ENCODE results near the gene PAX7. TPM values are rescaled to one million over a fixed set of nuclear protein-coding genes. Genes with fewer than 3 reads are reported as not detected.

Gene PAX7
- total RNA-seq, 1 experiment from 2014 or later = 0.15 TPM

GRCh38 chr1:18793164-18793563, 162.5 kb downstream of the PAX7 start:
- H3K27ac ChIP-seq (ENCODE audit: insufficient read length, low read depth, low read length) = no peak overlapping the region
- Mint-ChIP-seq H3K4me3 (no peak overlapping the region), H3K4me1 (peaks cover 15 to 36% of the 10 kb centered on the region in 2 experiments), H3K9me3 (no peaks in the 10 kb centered on the region; a peak in 1 of 5 replicates), H3K27me3 (ENCODE audit: low read depth) (peaks cover 41% of the 10 kb centered on the region), H3K36me3 (ENCODE audit: insufficient read depth in 1 of 3, low read depth in 3 of 3) (no peaks in the 10 kb centered on the region), H3K27ac (no peak overlapping the region; a peak in 1 of 7 replicates)
- H3K23me2 ChIP-seq (ENCODE audit: insufficient read length, low read depth, low read length, poor library complexity, severe bottlenecking) = no peaks in the 10 kb centered on the region
- no peak overlapping the region for H3T11ph ChIP-seq (ENCODE audit: low read length)
- no peak overlapping the region for H2AK5ac ChIP-seq (ENCODE audit: insufficient read length, low read length)
- H3K9me3 ChIP-seq (ENCODE audit: control insufficient read depth, low read depth, low read length) = no peaks in the 10 kb centered on the region
- H2BK20ac ChIP-seq (ENCODE audit: low read depth, low read length, poor library complexity, severe bottlenecking) = no peak overlapping the region
- no peak overlapping the region for H2AFZ ChIP-seq (ENCODE audit: low read length)
- H3K56ac ChIP-seq (ENCODE audit: insufficient read length, low read depth, low read length) = no peak overlapping the region
- no peak overlapping the region for H3K18ac ChIP-seq (ENCODE audit: insufficient read length, low read depth, low read length)
- H3K9ac ChIP-seq (ENCODE audit: extremely low read depth, insufficient read length, low read length) = no peak overlapping the region
- WGBS (ENCODE audit: extremely low coverage, insufficient read length, low lambda C conversion rate) = no CpG with 5 or more reads among the region's 10 CpGs
- no peaks in the 10 kb centered on the region for H3K27me3 ChIP-seq (ENCODE audit: insufficient read depth, low read length)
- H3K4ac ChIP-seq (ENCODE audit: low read depth, low read length) = no peak overlapping the region
- no peaks in the 10 kb centered on the region; the same call in 1 of the 2 replicates for H3K4me1 ChIP-seq (ENCODE audit: insufficient read depth, low read length)
- H4K20me1 ChIP-seq (ENCODE audit: control insufficient read depth, insufficient read depth, insufficient read length) = no peaks in the 10 kb centered on the region
- H3K14ac ChIP-seq (ENCODE audit: insufficient read depth, low read length) = no peak overlapping the region; the same call in 1 of the 2 replicates
- H2BK120ac ChIP-seq (ENCODE audit: low read depth, low read length, poor library complexity, severe bottlenecking) = no peak overlapping the region
- H4K8ac ChIP-seq (replicated peaks; ENCODE audit: insufficient read length, low read depth, low read length) = no peak overlapping the region
- no peak overlapping the region for H2BK15ac ChIP-seq (ENCODE audit: low read depth, low read length)
- H3K79me1 ChIP-seq (ENCODE audit: insufficient read depth, low read depth, low read length, poor library complexity, severe bottlenecking) = no peaks in the 10 kb centered on the region
- no peak overlapping the region for H4K91ac ChIP-seq (ENCODE audit: insufficient read length, low read depth, low read length)
- TF ChIP-seq, protein P1, sequence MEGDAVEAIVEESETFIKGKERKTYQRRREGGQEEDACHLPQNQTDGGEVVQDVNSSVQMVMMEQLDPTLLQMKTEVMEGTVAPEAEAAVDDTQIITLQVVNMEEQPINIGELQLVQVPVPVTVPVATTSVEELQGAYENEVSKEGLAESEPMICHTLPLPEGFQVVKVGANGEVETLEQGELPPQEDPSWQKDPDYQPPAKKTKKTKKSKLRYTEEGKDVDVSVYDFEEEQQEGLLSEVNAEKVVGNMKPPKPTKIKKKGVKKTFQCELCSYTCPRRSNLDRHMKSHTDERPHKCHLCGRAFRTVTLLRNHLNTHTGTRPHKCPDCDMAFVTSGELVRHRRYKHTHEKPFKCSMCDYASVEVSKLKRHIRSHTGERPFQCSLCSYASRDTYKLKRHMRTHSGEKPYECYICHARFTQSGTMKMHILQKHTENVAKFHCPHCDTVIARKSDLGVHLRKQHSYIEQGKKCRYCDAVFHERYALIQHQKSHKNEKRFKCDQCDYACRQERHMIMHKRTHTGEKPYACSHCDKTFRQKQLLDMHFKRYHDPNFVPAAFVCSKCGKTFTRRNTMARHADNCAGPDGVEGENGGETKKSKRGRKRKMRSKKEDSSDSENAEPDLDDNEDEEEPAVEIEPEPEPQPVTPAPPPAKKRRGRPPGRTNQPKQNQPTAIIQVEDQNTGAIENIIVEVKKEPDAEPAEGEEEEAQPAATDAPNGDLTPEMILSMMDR (conservative IDR thresholded peaks at IDR 0.05) = no peak
- H2BK12ac ChIP-seq (ENCODE audit: insufficient read length, low read depth, low read length) = no peak overlapping the region
- H3K23ac ChIP-seq (ENCODE audit: insufficient read length, low read depth, low read length) = no peak overlapping the region
- no peaks in the 10 kb centered on the region for H3K79me2 ChIP-seq (ENCODE audit: insufficient read depth, low read length)
- no peak overlapping the region for H4K5ac ChIP-seq (ENCODE audit: insufficient read length, low read depth, low read length)
- H2BK5ac ChIP-seq (ENCODE audit: insufficient read length, low read length) = no peak overlapping the region
- DNase-seq = no peak
- H3K4me2 ChIP-seq (ENCODE audit: insufficient read depth, insufficient read length, low read length) = no peak overlapping the region

All from H9 (cell line).